NCI-H526 (cell line): ENCODE measurements around the gene MYO1A.

Source experiments
- DNase-seq, 2 experiments: peaks; one replicate each; lab custom pipeline; 2025; lab: John Stamatoyannopoulos, UW

Gene MYO1A

GRCh38 chr12:57012600-57013465 is 37.1 kb downstream of the MYO1A start:
- no peak for DNase-seq

GRCh38 chr12:57011438-57012424 is 38.2 kb downstream of the MYO1A start:
- DNase-seq: no peak

- no peak for DNase-seq
Observed at GRCh38 chr12:57010627-57011247, 39.2 kb downstream of the MYO1A start.

DNA sequence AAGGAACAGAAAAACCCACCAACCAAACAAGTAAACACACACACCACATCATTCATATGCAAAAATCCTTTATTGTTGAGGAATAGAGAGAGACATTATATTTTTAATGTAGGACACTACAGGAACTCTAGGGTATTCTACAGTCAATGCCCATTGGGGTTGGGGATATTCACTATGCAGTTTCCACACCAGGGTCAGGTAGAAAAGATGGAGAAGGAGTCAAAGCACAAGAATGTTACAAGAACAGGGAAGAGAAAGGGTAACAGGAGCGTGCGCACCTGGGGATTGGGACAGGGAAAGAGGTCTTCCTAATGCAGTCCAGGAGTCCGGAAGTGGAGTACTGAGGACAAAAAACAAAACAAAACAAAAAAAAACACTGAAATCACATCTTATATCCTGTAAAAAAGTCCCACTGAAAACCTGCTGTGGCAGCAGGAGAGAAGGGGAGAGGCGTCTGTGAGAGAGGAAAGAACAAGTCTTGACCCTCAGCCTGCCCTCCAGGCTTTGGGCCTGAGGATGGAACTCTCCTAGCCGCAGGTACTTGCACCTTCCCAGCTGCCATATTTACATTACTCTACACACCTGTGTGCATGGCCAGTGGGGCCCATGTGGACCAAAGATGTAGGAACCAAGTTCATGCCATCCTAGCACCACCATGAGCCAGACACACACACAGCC is 39.8 kb downstream of the MYO1A start:
- DNase-seq: no peak

- peak; percentile 44 to 72 for DNase-seq
Observed at GRCh38 chr12:57008178-57008577, 41.8 kb downstream of the MYO1A start.

DNA sequence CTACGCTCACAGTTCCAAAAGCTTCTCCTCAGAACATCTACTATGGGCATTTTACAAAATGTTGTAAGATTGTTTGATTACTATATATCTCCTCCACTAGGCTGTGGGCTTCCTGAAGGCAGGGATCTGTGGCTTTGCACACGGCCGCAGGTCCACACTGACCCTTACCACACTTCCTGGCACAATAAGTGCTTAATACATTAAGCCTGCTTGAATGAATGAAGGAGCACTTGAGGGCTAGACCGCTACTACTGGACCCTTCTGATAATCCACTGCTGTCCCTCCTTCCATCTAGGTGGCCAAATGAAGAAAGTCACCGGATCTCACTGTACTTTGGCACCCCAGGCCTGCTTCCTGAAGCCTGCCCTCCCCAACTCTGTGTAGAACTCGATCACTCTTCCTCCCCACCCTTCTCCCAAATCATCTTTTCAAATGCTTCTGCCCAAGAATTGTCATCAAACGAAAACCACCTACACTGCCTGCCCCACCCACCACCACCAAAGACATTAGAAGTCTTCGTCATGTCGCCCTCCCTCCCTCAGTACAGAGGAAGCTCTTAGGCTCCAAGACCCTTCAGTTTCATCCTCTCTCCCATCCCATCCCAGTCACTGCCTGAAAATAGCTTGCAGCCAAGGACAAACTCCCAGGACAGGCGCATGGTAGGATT is 43.0 kb downstream of the MYO1A start:
- DNase-seq: no peak

DNA sequence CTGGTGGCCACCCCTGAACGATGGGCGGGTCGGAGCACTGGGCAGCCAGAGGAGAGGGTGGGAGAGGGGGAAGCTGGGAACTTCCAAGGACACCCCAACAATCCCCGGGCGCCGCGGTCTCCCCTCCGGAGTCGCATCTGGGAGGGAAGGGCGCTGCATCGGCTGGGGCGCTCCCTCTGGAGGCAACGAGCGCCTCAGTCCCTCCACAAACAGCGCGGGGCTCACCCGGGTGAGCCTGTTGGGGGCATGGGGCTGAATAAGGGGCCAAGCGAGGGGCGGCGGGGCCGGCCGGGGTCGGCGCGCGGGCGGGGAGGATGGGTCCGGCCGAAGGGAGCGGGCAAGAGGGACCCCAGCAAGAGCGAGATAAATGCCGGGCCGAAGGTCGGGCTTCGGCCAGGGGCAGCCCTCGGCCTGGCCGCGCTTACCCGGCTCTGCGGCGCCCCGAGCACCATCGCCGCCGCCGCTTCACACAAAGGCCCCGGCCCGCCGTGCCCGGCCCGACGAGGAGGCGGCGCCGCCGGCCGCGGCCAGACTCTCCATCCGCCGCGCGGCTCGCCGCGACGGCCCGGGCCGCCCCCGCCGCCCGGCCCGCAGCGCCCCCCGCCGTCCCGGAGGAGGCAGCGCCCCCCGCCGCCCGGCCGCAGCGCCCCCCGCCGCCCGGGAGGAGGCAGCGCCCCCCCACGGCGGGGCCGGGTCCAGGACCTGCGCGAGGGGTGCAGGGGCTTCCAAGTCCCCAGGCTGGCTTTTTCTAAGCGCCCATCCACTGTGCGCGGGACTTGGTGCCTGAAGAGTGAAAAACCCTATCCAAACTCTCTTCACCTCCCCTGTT is 43.7 kb downstream of the MYO1A start, which contains the start of gene ZBTB39:
Gene ZBTB39 (minus strand): TSS at position 567 of the 829 bp plus-strand sequence. CDS start 1,629 bp downstream, outside the sequence.
- DNase-seq: peak in 1 of 2 experiments; percentile 77

GRCh38 chr12:57004651-57005050 is 45.3 kb downstream of the MYO1A start:
- DNase-seq: no peak

GRCh38 chr12:57003395-57003794 is 46.5 kb downstream of the MYO1A start:
- DNase-seq: no peak

DNA sequence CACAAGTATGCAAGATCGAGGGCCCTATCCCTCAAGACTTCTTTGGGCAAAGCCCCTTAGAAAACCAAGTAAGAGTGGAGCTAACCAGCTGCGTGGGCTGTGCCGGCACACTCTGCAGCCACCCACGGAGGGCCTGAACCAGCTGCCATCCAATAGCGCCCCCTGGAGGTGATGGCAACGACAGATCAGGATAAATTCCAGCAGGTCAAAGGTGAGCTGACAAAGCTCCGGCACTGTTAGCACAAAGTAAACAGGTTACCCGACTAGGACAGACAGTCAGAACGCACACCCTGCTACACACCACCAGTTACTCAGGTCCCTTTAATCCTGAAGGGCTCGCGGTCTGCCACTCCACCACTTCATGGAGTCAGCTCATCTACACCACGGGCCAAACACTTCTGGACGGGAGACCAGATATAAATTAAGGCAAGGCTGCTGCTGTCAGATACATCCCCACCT is 48.5 kb downstream of the MYO1A start:
- peak in 1 of 2 experiments; percentile 70 for DNase-seq

GRCh38 chr12:57000393-57000792 is 49.5 kb downstream of the MYO1A start:
- no peak for DNase-seq

GRCh38 chr12:56999456-56999855 is 50.5 kb downstream of the MYO1A start:
- DNase-seq: no peak

GRCh38 chr12:56998981-56999380 is 50.9 kb downstream of the MYO1A start:
- no peak for DNase-seq

- DNase-seq: no peak
Observed at GRCh38 chr12:56998316-56998715, 51.6 kb downstream of the MYO1A start.

- no peak for DNase-seq
Observed at GRCh38 chr12:56996793-56997545, 53.0 kb downstream of the MYO1A start.

- no peak for DNase-seq
Observed at GRCh38 chr12:56995930-56996496, 53.9 kb downstream of the MYO1A start.

DNA sequence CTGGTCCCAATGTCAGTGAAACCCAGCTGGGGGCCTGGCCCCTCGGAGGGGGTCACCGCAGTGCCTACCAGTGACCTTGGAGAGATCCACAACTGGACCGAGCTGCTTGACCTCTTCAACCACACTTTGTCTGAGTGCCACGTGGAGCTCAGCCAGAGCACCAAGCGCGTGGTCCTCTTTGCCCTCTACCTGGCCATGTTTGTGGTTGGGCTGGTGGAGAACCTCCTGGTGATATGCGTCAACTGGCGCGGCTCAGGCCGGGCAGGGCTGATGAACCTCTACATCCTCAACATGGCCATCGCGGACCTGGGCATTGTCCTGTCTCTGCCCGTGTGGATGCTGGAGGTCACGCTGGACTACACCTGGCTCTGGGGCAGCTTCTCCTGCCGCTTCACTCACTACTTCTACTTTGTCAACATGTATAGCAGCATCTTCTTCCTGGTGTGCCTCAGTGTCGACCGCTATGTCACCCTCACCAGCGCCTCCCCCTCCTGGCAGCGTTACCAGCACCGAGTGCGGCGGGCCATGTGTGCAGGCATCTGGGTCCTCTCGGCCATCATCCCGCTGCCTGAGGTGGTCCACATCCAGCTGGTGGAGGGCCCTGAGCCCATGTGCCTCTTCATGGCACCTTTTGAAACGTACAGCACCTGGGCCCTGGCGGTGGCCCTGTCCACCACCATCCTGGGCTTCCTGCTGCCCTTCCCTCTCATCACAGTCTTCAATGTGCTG is 54.6 kb downstream of the MYO1A start:
- no peak for DNase-seq

GRCh38 chr12:56994231-56994746 is 55.6 kb downstream of the MYO1A start:
- no peak for DNase-seq
